Subcutaneous adipose tissue (tissue), 4 donors: ENCODE measurements around the gene DPYSL5. TPM values are rescaled to one million over a fixed set of nuclear protein-coding genes. Genes with fewer than 3 reads are reported as not detected.

Experiments
- CTCF ChIP-seq: fragments of 450-650 bp; IDR thresholded peaks from one replicate; pipeline ENCODE4 v1.5.1; 2016; ENCODE audit warnings: low read depth, mild to moderate bottlenecking, control low read depth, antibody characterized with exemption, moderate library complexity
- total RNA-seq, 4 donors: library from RNA; depleted of rRNA; stranded (reverse); fragments of >200 nt; gene quantifications; one replicate each; pipeline ENCODE4 v1.1.0, GENCODE V29; 2016

Gene DPYSL5
- total RNA-seq, 4 donors from 2014 or later = not detected

- TF ChIP-seq CTCF = no peak
These were observed 4.7 kb downstream of the DPYSL5 start for GRCh38 chr2:26852405-26853306.

- no peak for TF ChIP-seq CTCF
These were observed 5.8 kb downstream of the DPYSL5 start for GRCh38 chr2:26853751-26854150.

- no peak for TF ChIP-seq CTCF
These were observed 6.4 kb downstream of the DPYSL5 start for GRCh38 chr2:26854283-26854827.

- no peak for TF ChIP-seq CTCF
These were observed 7.5 kb downstream of the DPYSL5 start for GRCh38 chr2:26855466-26855865.

GRCh38 chr2:26859622-26860021 lies 11.7 kb downstream of the DPYSL5 start:
- no peak for TF ChIP-seq CTCF

- TF ChIP-seq CTCF = no peak
These were observed 12.4 kb downstream of the DPYSL5 start for GRCh38 chr2:26860211-26860850.

- no peak for TF ChIP-seq CTCF
These were observed 13.8 kb downstream of the DPYSL5 start for GRCh38 chr2:26861610-26862224.
